ENCODE measurements around the gene LDHAL6A. TPM values are rescaled to one million over a fixed set of nuclear protein-coding genes. Genes with fewer than 3 reads are reported as not detected.

The LDHAL6A gene
- total and polyA plus RNA-seq, 2 of the 13 experiments (the other 11 are each of a cell fraction or from before 2014, with no cell fraction given): not detected

DNA sequence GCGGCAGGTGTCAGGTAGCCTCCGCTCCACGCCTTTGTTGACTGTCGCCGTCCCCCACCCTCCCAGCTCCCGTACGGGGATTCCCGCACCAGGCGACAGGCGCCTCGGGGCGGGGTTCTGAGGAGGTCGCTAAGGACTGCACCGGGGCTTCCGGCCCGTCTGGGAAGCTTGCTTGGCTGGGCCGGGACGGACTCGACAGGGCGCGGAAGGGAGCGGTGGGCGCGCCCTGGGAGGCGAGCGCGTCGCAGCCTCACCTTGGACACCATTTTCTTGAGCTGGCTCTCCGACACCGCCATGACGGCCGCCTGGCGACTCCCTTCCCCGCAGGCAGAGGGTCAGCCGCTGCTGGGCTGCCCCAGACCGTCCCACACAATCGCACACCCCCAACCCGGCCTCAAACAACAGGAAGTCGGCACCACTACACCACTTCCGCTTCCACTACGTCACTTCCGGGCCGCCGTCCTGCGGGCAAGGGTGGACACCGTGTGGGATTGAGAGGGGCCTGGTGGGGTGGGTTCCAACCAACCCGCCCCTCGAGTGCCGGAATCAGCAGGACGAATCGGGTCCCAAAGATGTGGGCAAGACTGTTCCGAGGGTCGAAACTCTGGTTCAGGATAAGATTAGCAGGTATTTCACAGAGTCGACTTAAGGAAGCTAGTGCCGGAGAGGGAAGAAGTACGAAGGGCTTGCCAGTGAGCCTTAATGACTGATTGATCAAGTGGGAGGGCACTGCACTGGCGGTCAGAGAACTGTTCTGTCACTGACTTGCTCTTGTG, 71.1 kb downstream of the LDHAL6A start, which contains the start of gene TSG101 (continued):
- TF ChIP-seq, protein P1, sequence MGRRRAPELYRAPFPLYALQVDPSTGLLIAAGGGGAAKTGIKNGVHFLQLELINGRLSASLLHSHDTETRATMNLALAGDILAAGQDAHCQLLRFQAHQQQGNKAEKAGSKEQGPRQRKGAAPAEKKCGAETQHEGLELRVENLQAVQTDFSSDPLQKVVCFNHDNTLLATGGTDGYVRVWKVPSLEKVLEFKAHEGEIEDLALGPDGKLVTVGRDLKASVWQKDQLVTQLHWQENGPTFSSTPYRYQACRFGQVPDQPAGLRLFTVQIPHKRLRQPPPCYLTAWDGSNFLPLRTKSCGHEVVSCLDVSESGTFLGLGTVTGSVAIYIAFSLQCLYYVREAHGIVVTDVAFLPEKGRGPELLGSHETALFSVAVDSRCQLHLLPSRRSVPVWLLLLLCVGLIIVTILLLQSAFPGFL (CRISPR knock-in tag; IDR thresholded peaks at IDR 0.05): no peak
- no peak for TF ChIP-seq HDAC6 (IDR thresholded peaks at IDR 0.05; ENCODE audit: low read depth, low read length)
- TF ChIP-seq, protein P2, sequence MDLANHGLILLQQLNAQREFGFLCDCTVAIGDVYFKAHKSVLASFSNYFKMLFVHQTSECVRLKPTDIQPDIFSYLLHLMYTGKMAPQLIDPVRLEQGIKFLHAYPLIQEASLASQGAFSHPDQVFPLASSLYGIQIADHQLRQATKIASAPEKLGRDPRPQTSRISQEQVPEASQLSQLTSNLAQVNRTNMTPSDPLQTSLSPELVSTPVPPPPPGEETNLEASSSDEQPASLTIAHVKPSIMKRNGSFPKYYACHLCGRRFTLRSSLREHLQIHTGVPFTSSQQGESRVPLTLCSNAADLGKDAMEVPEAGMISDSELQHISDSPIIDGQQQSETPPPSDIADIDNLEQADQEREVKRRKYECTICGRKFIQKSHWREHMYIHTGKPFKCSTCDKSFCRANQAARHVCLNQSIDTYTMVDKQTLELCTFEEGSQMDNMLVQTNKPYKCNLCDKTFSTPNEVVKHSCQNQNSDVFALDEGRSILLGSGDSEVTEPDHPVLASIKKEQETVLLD (CRISPR knock-in tag; IDR thresholded peaks at IDR 0.05; ENCODE audit: low read depth): peak; percentile 81
- peak; percentile 91 for TF ChIP-seq SPEN (CRISPR knock-in tag; IDR thresholded peaks at IDR 0.05; ENCODE audit: low read depth)
- TF ChIP-seq, protein P3, sequence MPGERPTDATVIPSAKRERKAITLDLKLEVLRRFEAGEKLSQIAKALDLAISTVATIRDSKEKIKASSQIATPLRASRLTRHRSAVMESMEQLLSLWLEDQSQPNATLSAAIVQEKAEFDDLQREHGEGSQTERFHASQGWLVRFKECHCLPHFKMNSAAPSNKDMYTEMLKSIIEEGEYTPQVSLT (CRISPR knock-in tag; IDR thresholded peaks at IDR 0.05; ENCODE audit: borderline replicate concordance, low read depth): no peak
- TF ChIP-seq ZNF335 (CRISPR knock-in tag; IDR thresholded peaks at IDR 0.05): peak; percentile 71; the same call in 1 of the 2 replicates
- peak; percentile 19; the same call in 1 of the 2 replicates for TF ChIP-seq KLF15 (CRISPR knock-in tag; IDR thresholded peaks at IDR 0.05; ENCODE audit: borderline replicate concordance)
- TF ChIP-seq, protein P4, sequence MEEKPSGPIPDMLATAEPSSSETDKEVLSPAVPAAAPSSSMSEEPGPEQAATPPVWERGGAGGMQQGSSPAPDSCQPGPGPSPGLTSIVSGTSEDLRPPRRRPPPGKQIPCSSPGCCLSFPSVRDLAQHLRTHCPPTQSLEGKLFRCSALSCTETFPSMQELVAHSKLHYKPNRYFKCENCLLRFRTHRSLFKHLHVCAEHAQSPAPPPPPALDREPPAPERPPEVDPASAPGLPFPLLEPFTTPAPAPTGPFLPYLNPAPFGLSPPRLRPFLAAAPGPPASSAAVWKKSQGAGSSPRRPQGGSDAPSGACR (CRISPR knock-in tag; IDR thresholded peaks at IDR 0.05): peak; percentile 68; the same call in 1 of the 2 replicates
- TF ChIP-seq FOSL1 (CRISPR knock-in tag; IDR thresholded peaks at IDR 0.05; ENCODE audit: borderline replicate concordance): 0 out of 2 replicates have a peak, but pooled peaks have one; percentile 45
- TF ChIP-seq, protein P5, sequence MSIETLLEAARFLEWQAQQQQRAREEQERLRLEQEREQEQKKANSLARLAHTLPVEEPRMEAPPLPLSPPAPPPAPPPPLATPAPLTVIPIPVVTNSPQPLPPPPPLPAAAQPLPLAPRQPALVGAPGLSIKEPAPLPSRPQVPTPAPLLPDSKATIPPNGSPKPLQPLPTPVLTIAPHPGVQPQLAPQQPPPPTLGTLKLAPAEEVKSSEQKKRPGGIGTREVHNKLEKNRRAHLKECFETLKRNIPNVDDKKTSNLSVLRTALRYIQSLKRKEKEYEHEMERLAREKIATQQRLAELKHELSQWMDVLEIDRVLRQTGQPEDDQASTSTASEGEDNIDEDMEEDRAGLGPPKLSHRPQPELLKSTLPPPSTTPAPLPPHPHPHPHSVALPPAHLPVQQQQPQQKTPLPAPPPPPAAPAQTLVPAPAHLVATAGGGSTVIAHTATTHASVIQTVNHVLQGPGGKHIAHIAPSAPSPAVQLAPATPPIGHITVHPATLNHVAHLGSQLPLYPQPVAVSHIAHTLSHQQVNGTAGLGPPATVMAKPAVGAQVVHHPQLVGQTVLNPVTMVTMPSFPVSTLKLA (IDR thresholded peaks at IDR 0.05): peak; percentile 17
- no peak; the same call in 1 of the 2 replicates for TF ChIP-seq ZNF484 (CRISPR knock-in tag; IDR thresholded peaks at IDR 0.05; ENCODE audit: borderline replicate concordance, low read depth)
- TF ChIP-seq GTF2F1 (IDR thresholded peaks at IDR 0.05; ENCODE audit: low read length): no peak
- TF ChIP-seq SNAI1 (CRISPR knock-in tag; IDR thresholded peaks at IDR 0.05; ENCODE audit: borderline replicate concordance): peak; percentile 83
- TF ChIP-seq, protein P6, sequence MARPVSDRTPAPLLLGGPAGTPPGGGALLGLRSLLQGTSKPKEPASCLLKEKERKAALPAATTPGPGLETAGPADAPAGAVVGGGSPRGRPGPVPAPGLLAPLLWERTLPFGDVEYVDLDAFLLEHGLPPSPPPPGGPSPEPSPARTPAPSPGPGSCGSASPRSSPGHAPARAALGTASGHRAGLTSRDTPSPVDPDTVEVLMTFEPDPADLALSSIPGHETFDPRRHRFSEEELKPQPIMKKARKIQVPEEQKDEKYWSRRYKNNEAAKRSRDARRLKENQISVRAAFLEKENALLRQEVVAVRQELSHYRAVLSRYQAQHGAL (CRISPR knock-in tag; IDR thresholded peaks at IDR 0.05; ENCODE audit: not compliant biosample characterization): no peak
- TF ChIP-seq, protein P7, sequence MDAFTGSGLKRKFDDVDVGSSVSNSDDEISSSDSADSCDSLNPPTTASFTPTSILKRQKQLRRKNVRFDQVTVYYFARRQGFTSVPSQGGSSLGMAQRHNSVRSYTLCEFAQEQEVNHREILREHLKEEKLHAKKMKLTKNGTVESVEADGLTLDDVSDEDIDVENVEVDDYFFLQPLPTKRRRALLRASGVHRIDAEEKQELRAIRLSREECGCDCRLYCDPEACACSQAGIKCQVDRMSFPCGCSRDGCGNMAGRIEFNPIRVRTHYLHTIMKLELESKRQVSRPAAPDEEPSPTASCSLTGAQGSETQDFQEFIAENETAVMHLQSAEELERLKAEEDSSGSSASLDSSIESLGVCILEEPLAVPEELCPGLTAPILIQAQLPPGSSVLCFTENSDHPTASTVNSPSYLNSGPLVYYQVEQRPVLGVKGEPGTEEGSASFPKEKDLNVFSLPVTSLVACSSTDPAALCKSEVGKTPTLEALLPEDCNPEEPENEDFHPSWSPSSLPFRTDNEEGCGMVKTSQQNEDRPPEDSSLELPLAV (CRISPR knock-in tag; conservative IDR thresholded peaks at IDR 0.05; ENCODE audit: low read depth): no peak
- TF ChIP-seq ZNF101 (CRISPR knock-in tag; IDR thresholded peaks at IDR 0.05; ENCODE audit: borderline replicate concordance, low read depth): no peak
- TF ChIP-seq, protein P8, sequence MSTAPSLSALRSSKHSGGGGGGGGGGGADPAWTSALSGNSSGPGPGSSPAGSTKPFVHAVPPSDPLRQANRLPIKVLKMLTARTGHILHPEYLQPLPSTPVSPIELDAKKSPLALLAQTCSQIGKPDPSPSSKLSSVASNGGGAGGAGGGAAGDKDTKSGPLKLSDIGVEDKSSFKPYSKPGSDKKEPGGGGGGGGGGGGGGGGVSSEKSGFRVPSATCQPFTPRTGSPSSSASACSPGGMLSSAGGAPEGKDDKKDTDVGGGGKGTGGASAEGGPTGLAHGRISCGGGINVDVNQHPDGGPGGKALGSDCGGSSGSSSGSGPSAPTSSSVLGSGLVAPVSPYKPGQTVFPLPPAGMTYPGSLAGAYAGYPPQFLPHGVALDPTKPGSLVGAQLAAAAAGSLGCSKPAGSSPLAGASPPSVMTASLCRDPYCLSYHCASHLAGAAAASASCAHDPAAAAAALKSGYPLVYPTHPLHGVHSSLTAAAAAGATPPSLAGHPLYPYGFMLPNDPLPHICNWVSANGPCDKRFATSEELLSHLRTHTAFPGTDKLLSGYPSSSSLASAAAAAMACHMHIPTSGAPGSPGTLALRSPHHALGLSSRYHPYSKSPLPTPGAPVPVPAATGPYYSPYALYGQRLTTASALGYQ (CRISPR knock-in tag; IDR thresholded peaks at IDR 0.05): peak; percentile 80
- no peak for TF ChIP-seq HMG20B (CRISPR knock-in tag; conservative IDR thresholded peaks at IDR 0.05)

Measured in HepG2 (cell line).